Breast epithelium (tissue), 4 donors: ENCODE measurements around the gene MYO9B. TPM values are rescaled to one million over a fixed set of nuclear protein-coding genes. Genes with fewer than 3 reads are reported as not detected.

Experiments used
- DNase-seq, 2 donors: peaks; one replicate each; pipeline ENCODE4 v3.0.0-alpha.2; 2019; ENCODE audit warnings: low spot score in 2 of 2
- H3K27ac ChIP-seq, 2 donors: fragments of 200-600 bp; sonication (generic) in 1 of 2; one replicate each; pipeline ENCODE4 v1.5.1; 2016 to 2019; ENCODE audit warnings: mild to moderate bottlenecking in 1 of 2
- H3K27me3 ChIP-seq, 2 donors: fragments of 200-600 bp; sonication (generic) in 1 of 2; one replicate each; pipeline versions ENCODE4 v1.5.1 to v1.6.0; 2017 to 2019; ENCODE audit warnings: control low read depth in 1 of 2, mild to moderate bottlenecking in 1 of 2
- H3K36me3 ChIP-seq: fragments of 200-600 bp; one replicate; pipeline ENCODE4 v1.5.1; 2019
- H3K4me1 ChIP-seq, 2 donors: fragments of 200-600 bp; sonication (generic); one replicate each; pipeline ENCODE4 v1.5.1; 2016 to 2019; ENCODE audit warnings: control low read depth in 1 of 2
- H3K4me3 ChIP-seq, 3 donors: fragments of 200-600 bp; sonication (generic); 1 replicate in 2 of 3; 2 replicates in 1 of 3; pipeline ENCODE4 v1.5.1; 2016 to 2019; ENCODE audit warnings: mild to moderate bottlenecking in 3 of 3, moderate library complexity in 2 of 3
- H3K9me3 ChIP-seq, 2 donors: fragments of 200-600 bp; sonication (generic) in 1 of 2; one replicate each; pipeline ENCODE4 v1.5.1; 2016 to 2019; ENCODE audit warnings: control low read depth in 1 of 2
- CTCF ChIP-seq, 3 donors: fragments of 450-650 bp; IDR thresholded peaks; one replicate each; pipeline ENCODE4 v1.5.1; 2016 to 2017; ENCODE audit warnings: antibody characterized with exemption in 3 of 3, mild to moderate bottlenecking in 3 of 3, moderate library complexity in 3 of 3
- POLR2A ChIP-seq: fragments of 450-650 bp; IDR thresholded peaks from one replicate; pipeline ENCODE4 v1.6.1; 2016; ENCODE audit warnings: antibody characterized with exemption, mild to moderate bottlenecking, moderate library complexity
- POLR2AphosphoS5 ChIP-seq, 3 donors: sonication (generic); formaldehyde crosslinking; IDR thresholded peaks; one replicate each; pipeline ENCODE4 v1.6.1; 2017; ENCODE audit warnings: antibody characterized with exemption in 3 of 3
- intact Hi-C: fragments of 100-400 bp; cut with DNase I; formaldehyde crosslinking; loops from one replicate; pipeline ENCODE4 v1.15.1; 2023; ENCODE audit warnings: low total_unique reads
- total RNA-seq, 3 donors: library from RNA; depleted of rRNA; stranded (reverse); fragments of >200 nt; gene quantifications; one replicate each; pipeline ENCODE4 v1.1.0, GENCODE V29; 2016

The MYO9B gene
- total RNA-seq, 3 donors from 2014 or later, result 76.0 to 79.5 (median 77.4) TPM

- Histone ChIP-seq H3K4me3 (no peak overlapping the region), H3K36me3 (no peaks in the 10 kb centered on the region), H3K9me3 (no peaks in the 10 kb centered on the region), H3K4me1 (peaks cover 7 to 10% of the 10 kb centered on the region in 2 donors), H3K27me3 (no peaks in the 10 kb centered on the region), H3K27ac (no peak overlapping the region)
- intact Hi-C loops, result loop anchor here (2.0 kb wide), 1 partner anchor 67 kb away; no protein-coding TSS in a partner anchor
- TF ChIP-seq POLR2AphosphoS5 (IDR thresholded peaks at IDR 0.05) (no peak), CTCF (IDR thresholded peaks at IDR 0.05) (no peak), POLR2A (no peak)
- DNase-seq, result no peak
Observed at GRCh38 chr19:17111766-17112165, 36.2 kb downstream of the MYO9B start.

GRCh38 chr19:17112271-17112670 is 36.7 kb downstream of the MYO9B start:
- no peaks in the 10 kb centered on the region for H3K36me3 ChIP-seq
- peak overlapping the region in 1 of 2 donors; percentile 80 for H3K27ac ChIP-seq
- no peaks in the 10 kb centered on the region for H3K9me3 ChIP-seq
- no peaks in the 10 kb centered on the region for H3K27me3 ChIP-seq
- H3K4me3 ChIP-seq, result no peak overlapping the region
- intact Hi-C loops, result loop anchor here (2.0 kb wide), 1 partner anchor 67 kb away; no protein-coding TSS in a partner anchor
- DNase-seq, result no peak
- peaks cover 6 to 10% of the 10 kb centered on the region in 2 donors for H3K4me1 ChIP-seq
- TF ChIP-seq CTCF (IDR thresholded peaks at IDR 0.05) (no peak), POLR2AphosphoS5 (IDR thresholded peaks at IDR 0.05) (no peak), POLR2A (no peak)

GRCh38 chr19:17112700-17113099 is 37.1 kb downstream of the MYO9B start:
- intact Hi-C loops, result loop anchor here (2.0 kb wide), 1 partner anchor 66 kb away; no protein-coding TSS in a partner anchor
- H3K27me3 ChIP-seq, result no peaks in the 10 kb centered on the region
- no peak for TF ChIP-seq POLR2A
- TF ChIP-seq POLR2AphosphoS5 (IDR thresholded peaks at IDR 0.05), result no peak
- no peak for TF ChIP-seq CTCF (IDR thresholded peaks at IDR 0.05)
- DNase-seq, result no peak
- no peak overlapping the region for H3K4me3 ChIP-seq
- H3K36me3 ChIP-seq, result no peaks in the 10 kb centered on the region
- peaks cover 2 to 6% of the 10 kb centered on the region in 2 donors for H3K4me1 ChIP-seq
- no peaks in the 10 kb centered on the region for H3K9me3 ChIP-seq
- peak overlapping the region; percentile 80 to 84 for H3K27ac ChIP-seq

GRCh38 chr19:17113127-17113785 is 37.7 kb downstream of the MYO9B start:
- TF ChIP-seq POLR2A (no peak), CTCF (IDR thresholded peaks at IDR 0.05) (no peak), POLR2AphosphoS5 (IDR thresholded peaks at IDR 0.05) (no peak)
- no peaks in the 10 kb centered on the region for H3K36me3 ChIP-seq
- no peaks in the 10 kb centered on the region for H3K9me3 ChIP-seq
- peak overlapping the region; percentile 80 to 84 for H3K27ac ChIP-seq
- intact Hi-C loops, result loop anchor here (2.0 kb wide), 1 partner anchor 66 kb away; no protein-coding TSS in a partner anchor
- no peak for DNase-seq
- H3K27me3 ChIP-seq, result no peaks in the 10 kb centered on the region
- peaks cover 0 to 4% of the 10 kb centered on the region in 2 donors for H3K4me1 ChIP-seq
- no peak overlapping the region for H3K4me3 ChIP-seq

- Histone ChIP-seq H3K4me1 (no peaks in the 10 kb centered on the region), H3K27ac (peak overlapping the region; percentile 80 to 84), H3K27me3 (no peaks in the 10 kb centered on the region), H3K4me3 (peak overlapping the region in 2 of 3 donors; percentile 7 to 28), H3K36me3 (no peaks in the 10 kb centered on the region), H3K9me3 (no peaks in the 10 kb centered on the region)
- peak in 1 of 2 donors; percentile 81 for DNase-seq
- TF ChIP-seq POLR2AphosphoS5 (IDR thresholded peaks at IDR 0.05) (peak in 1 of 3 donors; percentile 50), POLR2A (no peak), CTCF (IDR thresholded peaks at IDR 0.05) (no peak)
- intact Hi-C loops, result no loop called here
Observed at GRCh38 chr19:17114414-17114831, 38.8 kb downstream of the MYO9B start.
